Astrocyte of the spinal cord (primary cell): Measurements from ENCODE around the gene CTLA4.

Experiments
- DNase-seq: peaks from one replicate; pipeline ENCODE4 v3.0.0; 2011; ENCODE audit warnings: low read depth, low spot score
- H3K4me3 ChIP-seq: 2 replicates; pipeline ENCODE4 v1.5.1; 2011; ENCODE audit warnings: low read depth, mild to moderate bottlenecking, low read length, moderate library complexity
- CTCF ChIP-seq: IDR thresholded peaks from 2 replicates; pipeline ENCODE4 v1.5.1; 2012; ENCODE audit warnings: low read depth, mild to moderate bottlenecking, low read length, inconsistent platforms
- in situ Hi-C: cut with HindIII; loops from 2 replicates; pipeline ENCODE4 v1.10.0; 2017; ENCODE audit warnings: low sequenced_read_pairs

The CTLA4 gene

GRCh38 chr2:203882551-203882950, 15.0 kb downstream of the CTLA4 start:
- no peak overlapping the region for H3K4me3 ChIP-seq
- no peak for TF ChIP-seq CTCF
- in situ Hi-C loops: no loop called here
- DNase-seq: no peak

- no peak overlapping the region for H3K4me3 ChIP-seq
- no peak for DNase-seq
- in situ Hi-C loops: no loop called here
- no peak for TF ChIP-seq CTCF
Observed at GRCh38 chr2:203886661-203887151, 19.1 kb downstream of the CTLA4 start.

- no peak for DNase-seq
- in situ Hi-C loops: no loop called here
- TF ChIP-seq CTCF: no peak
- H3K4me3 ChIP-seq: no peak overlapping the region
Observed at GRCh38 chr2:203887677-203888076, 20.1 kb downstream of the CTLA4 start.

- in situ Hi-C loops: no loop called here
- no peak for DNase-seq
- H3K4me3 ChIP-seq: no peak overlapping the region
- no peak for TF ChIP-seq CTCF
Observed at GRCh38 chr2:203889542-203889941, 22.0 kb downstream of the CTLA4 start.

- H3K4me3 ChIP-seq: no peak overlapping the region
- in situ Hi-C loops: no loop called here
- TF ChIP-seq CTCF: no peak
- DNase-seq: no peak
Observed at GRCh38 chr2:203889944-203890343, 22.4 kb downstream of the CTLA4 start.

GRCh38 chr2:203890733-203891132, 23.2 kb downstream of the CTLA4 start:
- in situ Hi-C loops: no loop called here
- TF ChIP-seq CTCF: no peak
- no peak overlapping the region for H3K4me3 ChIP-seq
- no peak for DNase-seq

- in situ Hi-C loops: no loop called here
- DNase-seq: no peak
- no peak overlapping the region for H3K4me3 ChIP-seq
- no peak for TF ChIP-seq CTCF
Observed at GRCh38 chr2:203891474-203891873, 23.9 kb downstream of the CTLA4 start.
